Upper lobe of left lung (tissue), 4 donors: Measurements from ENCODE around the gene CTBP2.

ENCODE experiments used
- CTCF ChIP-seq, 6 experiments: fragments of 450-650 bp in 4 of 6; fragments of 200-600 bp in 2 of 6; sonication (generic) in 2 of 6; IDR thresholded peaks; one replicate each; pipeline ENCODE4 v1.5.1; 2016 to 2019; ENCODE audit warnings: antibody characterized with exemption in 6 of 6
- EP300 ChIP-seq, 4 donors: sonication (generic); formaldehyde crosslinking; IDR thresholded peaks; one replicate each; pipeline ENCODE4 v1.5.1; 2017; ENCODE audit warnings: antibody characterized with exemption in 4 of 4, control low read depth in 2 of 4

- TF ChIP-seq EP300 (IDR thresholded peaks at IDR 0.05) = no peak
- no peak for TF ChIP-seq CTCF (IDR thresholded peaks at IDR 0.05)
Observed at GRCh38 chr10:125096371-125096770, 64.0 kb downstream of the CTBP2 start.
